Central memory CD4-positive, alpha-beta T cell (primary cell): ENCODE results near the gene HNRNPLL.

Experiments
- DNase-seq: peaks from one replicate; pipeline ENCODE4 v3.0.0; 2022

The HNRNPLL gene

DNA sequence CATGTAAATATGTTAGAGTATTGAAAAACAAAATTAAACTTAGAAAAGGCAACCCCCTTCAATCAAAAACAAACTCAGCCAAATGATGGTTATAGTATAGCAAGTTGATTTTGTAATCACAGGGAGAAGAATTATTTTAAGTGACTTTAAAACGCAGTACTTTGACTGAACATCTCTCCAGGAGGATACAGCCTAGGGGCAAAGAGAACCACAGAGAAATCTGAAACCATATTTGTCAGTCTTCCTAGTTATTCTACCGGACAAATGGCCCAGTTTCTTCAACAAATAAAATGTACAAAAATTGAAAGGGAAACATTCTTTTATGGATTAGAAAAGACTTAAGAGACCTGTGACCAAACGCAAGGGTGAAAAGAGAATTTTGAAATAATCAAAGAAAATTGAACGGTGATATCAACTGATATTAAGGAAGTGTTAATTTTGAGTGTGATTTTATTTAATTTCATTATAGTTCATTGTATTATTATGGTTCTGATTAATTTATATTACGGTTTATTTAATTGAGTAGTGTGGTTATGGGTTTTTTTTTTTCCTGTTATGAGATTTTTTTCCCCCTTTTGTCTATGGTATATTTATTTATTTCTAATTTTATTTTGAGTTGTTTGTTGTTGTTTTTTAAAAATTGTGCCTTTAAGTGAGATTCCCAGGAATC lies 75.3 kb downstream of the HNRNPLL start:
- DNase-seq, result no peak

DNA sequence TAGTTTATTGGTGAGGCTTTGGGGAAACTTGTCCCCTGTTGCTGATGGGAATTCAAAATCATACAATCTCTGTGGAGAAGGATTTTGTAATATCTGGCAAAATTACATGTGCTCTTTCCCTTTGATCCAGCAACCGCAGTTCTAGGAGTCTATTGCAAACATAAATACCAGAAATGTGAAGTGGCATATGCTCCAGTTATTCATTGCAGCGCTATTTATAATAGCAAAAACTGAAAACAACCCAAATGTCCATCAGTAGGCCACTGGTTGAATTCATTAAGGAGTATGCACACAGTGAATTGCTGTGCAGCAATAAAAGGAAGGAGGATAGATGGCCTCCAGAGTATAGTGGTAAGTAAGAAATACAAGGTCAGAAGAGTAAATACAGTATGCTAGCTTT lies 76.5 kb downstream of the HNRNPLL start:
- DNase-seq, result no peak

GRCh38 chr2:38524580-38524979 lies 78.1 kb downstream of the HNRNPLL start:
- DNase-seq, result no peak

GRCh38 chr2:38523728-38524437 lies 78.8 kb downstream of the HNRNPLL start:
- DNase-seq, result no peak

DNA sequence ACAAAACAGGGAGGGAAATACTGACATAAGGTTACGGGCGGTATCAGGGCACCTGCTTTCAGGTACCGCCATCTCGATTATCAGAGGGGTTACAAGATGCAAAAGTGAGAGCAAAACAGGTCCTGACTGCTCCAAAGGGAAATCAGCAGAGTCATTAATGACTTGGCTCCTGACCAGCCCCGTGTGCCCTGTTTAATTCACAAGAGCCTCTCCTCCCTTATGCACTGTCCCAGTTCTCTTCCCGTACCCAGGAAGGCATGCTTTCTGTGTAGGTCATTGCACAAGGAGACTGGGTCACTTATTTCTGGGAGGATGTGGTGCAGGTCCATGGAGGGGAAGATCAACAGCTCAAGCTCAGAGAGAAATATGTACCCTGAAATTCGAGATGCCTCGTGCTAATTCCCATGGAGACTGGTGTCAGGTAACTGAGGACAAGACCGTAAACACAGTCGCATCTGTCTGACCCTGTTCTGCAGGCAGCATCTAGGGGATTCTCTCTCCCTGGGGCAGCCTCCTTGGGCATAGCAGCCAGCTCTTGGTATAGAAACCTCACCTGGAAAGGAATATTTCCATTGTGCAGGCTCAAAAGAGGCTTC lies 79.9 kb downstream of the HNRNPLL start:
- no peak for DNase-seq

GRCh38 chr2:38521835-38522234 lies 80.9 kb downstream of the HNRNPLL start:
- no peak for DNase-seq

- DNase-seq, result no peak
These were observed 85.4 kb downstream of the HNRNPLL start for GRCh38 chr2:38517284-38517683.

GRCh38 chr2:38516526-38516925 lies 86.2 kb downstream of the HNRNPLL start:
- DNase-seq, result no peak

DNA sequence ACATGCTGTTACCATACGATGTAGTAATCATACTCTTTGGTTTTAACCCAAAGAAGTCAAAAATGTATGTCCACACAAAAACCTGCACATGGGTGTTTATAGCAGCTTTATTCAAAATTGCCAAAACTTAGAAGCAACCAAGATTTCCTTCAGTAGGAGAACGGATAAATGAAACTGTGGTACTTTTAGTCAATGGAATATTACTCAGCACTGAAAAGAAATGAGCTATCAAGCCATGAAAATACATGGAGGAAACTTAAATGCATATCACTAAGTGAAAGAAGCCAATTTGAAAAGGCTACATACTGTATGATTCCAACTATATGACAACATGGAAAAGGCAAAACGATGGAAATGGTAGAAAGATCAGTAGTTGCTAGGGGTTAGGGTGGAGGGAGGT lies 86.6 kb downstream of the HNRNPLL start:
- DNase-seq, result no peak

- DNase-seq, result no peak
These were observed 87.3 kb downstream of the HNRNPLL start for GRCh38 chr2:38515155-38516074.

DNA sequence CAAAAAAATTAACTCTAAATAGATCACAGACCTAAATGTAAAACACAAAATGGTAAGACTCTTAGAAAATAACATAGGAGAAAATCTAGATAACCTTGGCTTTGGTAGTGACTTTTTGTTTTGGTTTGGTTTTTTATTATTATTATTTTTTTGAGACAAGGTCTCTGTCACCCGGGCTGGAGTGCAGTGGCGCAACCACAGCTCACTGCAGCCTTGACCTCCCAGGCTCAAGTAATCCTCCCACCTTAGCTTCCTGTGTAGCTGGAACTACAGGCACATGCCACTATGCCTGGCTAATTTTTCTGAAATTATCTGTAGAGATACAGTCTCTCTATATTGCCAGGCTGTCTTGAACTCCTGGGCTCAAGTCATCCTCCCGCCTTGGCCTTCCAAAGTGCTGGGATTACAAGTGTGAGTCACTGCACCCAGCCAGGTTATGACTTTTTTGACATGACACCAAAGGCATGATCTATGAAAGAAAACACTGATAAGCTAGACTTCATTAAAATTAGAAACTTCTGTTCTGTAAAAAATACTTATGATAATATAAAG lies 88.0 kb downstream of the HNRNPLL start:
- DNase-seq, result no peak

DNA sequence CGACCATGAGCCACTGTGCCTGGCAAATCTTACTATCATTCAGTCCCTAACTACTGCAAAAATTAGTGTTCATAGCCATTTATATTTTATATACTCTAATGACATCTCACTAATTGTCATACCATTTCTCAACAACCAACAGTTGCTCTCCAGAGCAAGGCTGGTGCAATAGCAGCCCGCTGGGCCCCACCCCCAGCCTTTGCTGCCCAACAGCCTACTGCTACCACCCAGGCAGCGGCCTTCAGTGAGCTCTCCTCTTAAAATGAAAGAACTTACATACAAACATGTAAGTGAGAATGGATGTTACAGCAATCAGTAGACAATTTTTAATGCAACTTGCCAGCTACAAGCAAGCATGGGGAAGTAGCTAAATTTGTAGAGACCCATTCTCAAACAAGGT lies 90.5 kb downstream of the HNRNPLL start:
- no peak for DNase-seq
